Renal cortical epithelial cell (primary cell): ENCODE data around the gene XYLT1. TPM values are rescaled to one million over a fixed set of nuclear protein-coding genes. Genes with fewer than 3 reads are reported as not detected.

ENCODE experiments used
- DNase-seq: peaks from one replicate; pipeline ENCODE4 v3.0.0-alpha.2; 2011; ENCODE audit warnings: low read depth
- total RNA-seq: library from RNA; depleted of rRNA; stranded (reverse); fragments of >200 nt; gene quantifications from 2 replicates; pipeline ENCODE4 v1.2.3, GENCODE V29; 2014

The XYLT1 gene
- total RNA-seq, 1 donor from 2014 or later, result 0.15 TPM

DNA sequence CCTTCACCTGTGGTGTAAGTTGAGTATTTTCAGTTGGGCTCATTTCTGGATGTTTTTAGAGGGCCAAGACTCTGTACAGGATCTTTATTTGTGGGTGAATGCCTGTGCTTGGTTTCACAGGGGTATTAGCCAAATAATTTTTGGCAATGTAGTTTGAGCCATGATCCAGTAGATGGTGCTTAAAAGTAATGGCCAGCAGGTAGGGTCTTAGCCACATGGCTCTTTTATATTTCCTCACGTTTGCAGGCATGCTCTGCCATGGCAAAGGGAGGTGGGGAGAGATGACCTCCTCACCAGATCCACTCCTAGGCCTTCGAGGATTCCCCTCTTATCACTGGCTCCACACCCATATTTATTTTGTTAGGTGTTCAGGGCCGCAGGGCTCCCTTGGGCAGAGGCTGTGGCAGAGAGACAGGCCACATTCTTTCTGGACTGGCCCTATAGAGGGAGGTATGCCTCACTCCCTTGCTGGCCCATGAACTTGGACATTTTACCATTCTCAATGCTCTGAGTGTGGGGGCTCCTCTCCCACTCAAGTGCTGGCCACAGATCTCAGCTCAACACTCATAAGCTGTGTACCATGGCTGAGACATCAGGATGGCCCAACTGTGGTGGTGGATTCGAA lies 417.1 kb downstream of the XYLT1 start:
- DNase-seq, result no peak
